Muscle layer of duodenum (tissue), 2 donors: ENCODE results near the gene GNA12.

Experiments used
- H3K27ac ChIP-seq: one replicate; pipeline ENCODE4 v1.7.0; 2013; ENCODE audit warnings: mild to moderate bottlenecking, low read length
- H3K27me3 ChIP-seq: one replicate; pipeline ENCODE4 v1.7.0; 2013; ENCODE audit warnings: low read depth, mild to moderate bottlenecking, control low read depth, low read length
- H3K36me3 ChIP-seq, 2 donors: one replicate each; pipeline ENCODE4 v1.7.0; 2013; ENCODE audit warnings: low read length in 2 of 2, control low read depth in 1 of 2, mild to moderate bottlenecking in 1 of 2; ENCODE audit not compliant: insufficient read depth in 2 of 2, control insufficient read depth in 1 of 2
- H3K4me1 ChIP-seq, 2 donors: one replicate each; pipeline ENCODE4 v1.7.0; 2013; ENCODE audit warnings: low read length in 2 of 2, mild to moderate bottlenecking in 2 of 2, control low read depth in 1 of 2, moderate library complexity in 1 of 2; ENCODE audit not compliant: insufficient read depth in 2 of 2, control insufficient read depth in 1 of 2
- H3K4me3 ChIP-seq, 2 donors: one replicate each; pipeline ENCODE4 v1.7.0; 2013; ENCODE audit warnings: low read length in 2 of 2, low read depth in 1 of 2, mild to moderate bottlenecking in 1 of 2
- H3K9me3 ChIP-seq, 2 donors: one replicate each; pipeline ENCODE4 v1.7.0; 2013; ENCODE audit warnings: low read length in 2 of 2, control low read depth in 1 of 2, mild to moderate bottlenecking in 1 of 2; ENCODE audit not compliant: control insufficient read depth in 1 of 2
- donor health status: healthy.

Gene GNA12

GRCh38 chr7:2879354-2879753 lies 35.2 kb upstream of the GNA12 start:
- Histone ChIP-seq H3K4me1 (no peaks in the 10 kb centered on the region), H3K27me3 (no peaks in the 10 kb centered on the region), H3K4me3 (no peak overlapping the region), H3K36me3 (no peaks in the 10 kb centered on the region), H3K27ac (no peak overlapping the region), H3K9me3 (no peaks in the 10 kb centered on the region)

- Histone ChIP-seq H3K27ac (no peak overlapping the region), H3K27me3 (no peaks in the 10 kb centered on the region), H3K36me3 (no peaks in the 10 kb centered on the region), H3K4me1 (no peaks in the 10 kb centered on the region), H3K4me3 (no peak overlapping the region), H3K9me3 (no peaks in the 10 kb centered on the region)
Measured at GRCh38 chr7:2878306-2878705, 34.2 kb upstream of the GNA12 start.

GRCh38 chr7:2876031-2876731 lies 32.1 kb upstream of the GNA12 start:
- Histone ChIP-seq H3K27me3 (no peaks in the 10 kb centered on the region), H3K27ac (no peak overlapping the region), H3K4me3 (no peak overlapping the region), H3K4me1 (no peaks in the 10 kb centered on the region), H3K9me3 (no peaks in the 10 kb centered on the region), H3K36me3 (no peaks in the 10 kb centered on the region)

- H3K36me3 ChIP-seq = no peaks in the 10 kb centered on the region
- H3K9me3 ChIP-seq = no peaks in the 10 kb centered on the region
- no peaks in the 10 kb centered on the region for H3K27me3 ChIP-seq
- no peaks in the 10 kb centered on the region for H3K4me1 ChIP-seq
- no peak overlapping the region for H3K27ac ChIP-seq
- no peak overlapping the region for H3K4me3 ChIP-seq
Measured at GRCh38 chr7:2873686-2874551, 29.8 kb upstream of the GNA12 start.

GRCh38 chr7:2873146-2873545 lies 29.0 kb upstream of the GNA12 start:
- Histone ChIP-seq H3K4me3 (no peak overlapping the region), H3K9me3 (no peaks in the 10 kb centered on the region), H3K27me3 (no peaks in the 10 kb centered on the region), H3K36me3 (no peaks in the 10 kb centered on the region), H3K27ac (no peak overlapping the region), H3K4me1 (no peaks in the 10 kb centered on the region)

- no peaks in the 10 kb centered on the region for H3K36me3 ChIP-seq
- H3K27me3 ChIP-seq = no peaks in the 10 kb centered on the region
- H3K4me3 ChIP-seq = no peak overlapping the region
- no peaks in the 10 kb centered on the region for H3K9me3 ChIP-seq
- no peak overlapping the region for H3K27ac ChIP-seq
- no peaks in the 10 kb centered on the region for H3K4me1 ChIP-seq
Measured at GRCh38 chr7:2872296-2872874, 28.3 kb upstream of the GNA12 start.

GRCh38 chr7:2870471-2870931 lies 26.4 kb upstream of the GNA12 start:
- no peaks in the 10 kb centered on the region for H3K27me3 ChIP-seq
- H3K4me1 ChIP-seq = no peaks in the 10 kb centered on the region
- no peaks in the 10 kb centered on the region for H3K36me3 ChIP-seq
- no peaks in the 10 kb centered on the region for H3K9me3 ChIP-seq
- H3K4me3 ChIP-seq = peak overlapping the region in 1 of 2 donors; percentile 6
- H3K27ac ChIP-seq = no peak overlapping the region

- no peak overlapping the region for H3K27ac ChIP-seq
- no peaks in the 10 kb centered on the region for H3K36me3 ChIP-seq
- peak overlapping the region in 1 of 2 donors; percentile 6 for H3K4me3 ChIP-seq
Measured at GRCh38 chr7:2869981-2870380, 25.9 kb upstream of the GNA12 start.

GRCh38 chr7:2866601-2867000 lies 22.5 kb upstream of the GNA12 start:
- no peaks in the 10 kb centered on the region for H3K36me3 ChIP-seq
- H3K9me3 ChIP-seq = no peaks in the 10 kb centered on the region
- H3K4me1 ChIP-seq = peaks cover 7 to 12% of the 10 kb centered on the region in 2 donors
- H3K27me3 ChIP-seq = no peaks in the 10 kb centered on the region
- no peak overlapping the region for H3K27ac ChIP-seq
- no peak overlapping the region for H3K4me3 ChIP-seq

More at GRCh38 chr7:2869981-2870380, 25.9 kb upstream of the GNA12 start:
- H3K27me3 ChIP-seq = no peaks in the 10 kb centered on the region
- H3K4me1 ChIP-seq = no peaks in the 10 kb centered on the region
- no peaks in the 10 kb centered on the region for H3K9me3 ChIP-seq

GRCh38 chr7:2864999-2865670 lies 21.0 kb upstream of the GNA12 start:
- Histone ChIP-seq H3K27ac (no peak overlapping the region), H3K27me3 (no peaks in the 10 kb centered on the region), H3K9me3 (no peaks in the 10 kb centered on the region), H3K36me3 (no peaks in the 10 kb centered on the region), H3K4me1 (peaks cover 7 to 12% of the 10 kb centered on the region in 2 donors), H3K4me3 (no peak overlapping the region)
